ENCODE measurements around the gene IPO13.
A peak's percentile ranks its signal among the peaks of the same experiment; 100 is the strongest.

IPO13 gene

GRCh38 chr1:43931711-43932660 lies 14.8 kb upstream of the IPO13 start:
- DNase-seq, result no peak

GRCh38 chr1:43932786-43933385 lies 13.9 kb upstream of the IPO13 start:
- DNase-seq, result peak; percentile 28

DNA sequence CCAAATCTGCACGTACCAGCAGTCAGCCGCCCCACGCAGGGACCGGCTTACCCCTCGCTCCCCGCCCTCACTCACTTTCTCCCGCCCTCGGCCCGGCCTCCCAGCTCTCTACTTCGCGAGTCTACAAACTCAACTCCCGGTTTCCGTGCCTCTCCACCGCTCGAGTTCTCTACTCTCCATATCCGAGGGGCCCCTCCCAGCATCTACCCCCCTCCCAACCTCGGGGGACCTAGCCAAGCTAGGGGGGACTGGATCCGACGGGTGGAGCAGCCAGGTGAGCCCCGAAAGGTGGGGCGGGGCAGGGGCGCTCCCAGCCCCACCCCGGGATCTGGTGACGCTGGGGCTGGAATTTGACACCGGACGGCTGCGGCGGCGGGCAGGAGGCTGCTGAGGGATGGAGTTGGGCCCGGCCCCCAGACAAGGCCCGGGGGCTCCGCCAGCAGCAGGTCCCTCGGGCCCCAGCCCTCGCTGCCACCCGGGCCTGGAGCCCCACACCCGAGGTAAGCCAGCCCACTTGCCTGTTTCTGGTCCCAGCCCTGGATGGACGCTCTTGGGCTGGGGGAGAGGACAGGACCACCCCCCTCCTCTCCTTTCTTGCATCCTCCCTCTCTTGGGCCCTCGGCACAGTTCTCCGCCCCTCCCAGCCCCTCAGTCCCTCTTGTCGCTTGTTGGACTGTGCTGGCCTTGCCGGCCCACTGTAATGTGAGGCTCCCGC lies 13.2 kb upstream of the IPO13 start, which contains the start of gene ARTN:
TSS of gene ARTN (plus strand) at position 416 of the 715 bp plus-strand sequence. CDS start 1,856 bp downstream, outside the sequence.
- DNase-seq, result peak; percentile 28

DNA sequence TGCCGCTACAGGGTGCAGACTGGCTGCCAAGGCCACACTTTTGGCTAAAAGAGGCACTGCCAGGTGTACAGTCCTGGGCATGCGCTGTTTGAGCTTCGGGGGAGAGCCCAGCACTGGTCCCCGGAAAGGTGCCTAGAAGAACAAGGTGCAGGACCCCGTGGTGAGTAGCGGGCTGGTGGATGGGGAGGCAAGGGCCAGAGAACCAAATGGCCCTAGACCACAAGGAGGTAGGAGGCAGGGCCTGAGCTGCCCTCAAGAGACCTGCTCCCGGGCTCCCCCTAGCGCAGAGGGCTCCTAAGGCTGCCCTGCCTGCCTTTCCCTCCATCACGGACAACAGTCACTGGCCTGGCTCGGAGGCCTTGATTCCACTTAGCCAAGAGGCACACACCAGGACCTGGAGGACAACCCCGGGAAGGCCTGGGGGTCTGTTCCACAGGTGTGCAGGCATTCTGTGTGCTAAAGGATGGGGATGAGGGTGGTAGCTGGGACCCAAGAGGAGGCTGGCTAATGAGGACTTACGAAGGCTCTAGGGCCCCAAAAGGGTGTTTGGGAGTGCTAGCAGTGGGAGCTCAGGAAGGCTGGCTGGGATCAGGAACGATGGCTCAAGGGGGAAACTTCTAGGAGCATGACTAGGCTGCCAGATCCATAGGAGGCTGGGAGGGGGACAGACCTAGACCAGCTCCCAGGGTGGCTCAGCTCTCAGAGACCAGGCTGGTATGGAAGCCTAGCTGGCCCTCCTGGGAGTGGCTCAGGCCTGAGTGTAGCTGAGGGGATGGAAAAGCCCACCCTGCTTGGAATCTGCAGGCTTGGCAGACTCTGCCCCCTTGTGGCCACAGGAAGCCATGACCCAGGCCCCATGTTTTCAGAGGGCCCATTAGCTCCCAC lies 12.4 kb upstream of the IPO13 start:
- DNase-seq, result peak; percentile 75

GRCh38 chr1:43934986-43935324 lies 11.8 kb upstream of the IPO13 start:
- no peak for DNase-seq

GRCh38 chr1:43935711-43936427 lies 10.9 kb upstream of the IPO13 start:
- DNase-seq, result no peak

DNA sequence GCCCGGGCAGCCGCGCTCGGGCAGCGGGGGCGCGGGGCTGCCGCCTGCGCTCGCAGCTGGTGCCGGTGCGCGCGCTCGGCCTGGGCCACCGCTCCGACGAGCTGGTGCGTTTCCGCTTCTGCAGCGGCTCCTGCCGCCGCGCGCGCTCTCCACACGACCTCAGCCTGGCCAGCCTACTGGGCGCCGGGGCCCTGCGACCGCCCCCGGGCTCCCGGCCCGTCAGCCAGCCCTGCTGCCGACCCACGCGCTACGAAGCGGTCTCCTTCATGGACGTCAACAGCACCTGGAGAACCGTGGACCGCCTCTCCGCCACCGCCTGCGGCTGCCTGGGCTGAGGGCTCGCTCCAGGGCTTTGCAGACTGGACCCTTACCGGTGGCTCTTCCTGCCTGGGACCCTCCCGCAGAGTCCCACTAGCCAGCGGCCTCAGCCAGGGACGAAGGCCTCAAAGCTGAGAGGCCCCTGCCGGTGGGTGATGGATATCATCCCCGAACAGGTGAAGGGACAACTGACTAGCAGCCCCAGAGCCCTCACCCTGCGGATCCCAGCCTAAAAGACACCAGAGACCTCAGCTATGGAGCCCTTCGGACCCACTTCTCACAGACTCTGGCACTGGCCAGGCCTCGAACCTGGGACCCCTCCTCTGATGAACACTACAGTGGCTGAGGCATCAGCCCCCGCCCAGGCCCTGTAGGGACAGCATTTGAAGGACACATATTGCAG lies 10.2 kb upstream of the IPO13 start:
- peak; percentile 18 for DNase-seq

- DNase-seq, result no peak
Observed at GRCh38 chr1:43937179-43937865, 9.4 kb upstream of the IPO13 start.

- no peak for DNase-seq
Observed at GRCh38 chr1:43938383-43938782, 8.4 kb upstream of the IPO13 start.

GRCh38 chr1:43938892-43939587 lies 7.7 kb upstream of the IPO13 start:
- no peak for DNase-seq

- DNase-seq, result no peak
Observed at GRCh38 chr1:43942411-43942810, 4.3 kb upstream of the IPO13 start.

GRCh38 chr1:43944860-43945259 lies 1.9 kb upstream of the IPO13 start:
- DNase-seq, result no peak

DNA sequence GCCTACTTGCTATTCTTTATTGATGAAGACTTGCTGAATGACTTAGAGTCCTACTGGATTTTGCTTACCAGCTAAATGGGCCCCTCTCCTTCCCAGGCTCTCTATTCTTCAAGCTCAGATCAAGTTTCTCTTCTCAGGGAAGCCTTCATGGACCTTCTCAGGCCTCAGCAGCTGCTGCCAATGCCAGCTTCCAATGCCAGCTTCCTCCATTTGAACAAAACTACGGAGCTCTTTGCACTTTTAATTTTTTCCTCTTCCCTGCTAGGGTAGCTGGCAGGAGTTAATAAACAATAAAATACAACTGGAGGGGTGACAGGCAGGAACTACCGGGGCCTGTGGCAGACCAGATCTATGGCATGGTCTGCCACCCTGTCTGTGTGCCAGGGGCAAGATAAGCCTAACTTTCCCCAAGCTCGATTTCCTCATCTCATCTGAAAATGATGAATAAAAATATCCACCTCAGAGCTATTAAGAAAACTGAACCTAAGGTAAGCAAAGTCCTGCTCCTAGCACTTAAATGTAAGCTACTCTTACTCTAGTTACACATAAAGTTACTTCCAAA lies 995 bp upstream of the IPO13 start:
- DNase-seq, result no peak

GRCh38 chr1:43947061-43947873 lies 517 bp downstream of the IPO13 start:
- DNase-seq, result no peak

- DNase-seq, result no peak
Observed at GRCh38 chr1:43947874-43948437, 1.2 kb downstream of the IPO13 start.

- no peak for DNase-seq
Observed at GRCh38 chr1:43949678-43950077, 2.9 kb downstream of the IPO13 start.

- peak; percentile 76 for DNase-seq
Observed at GRCh38 chr1:43951021-43951985, 4.6 kb downstream of the IPO13 start.

Data from DMS79 (cell line).